ENCODE measurements around the gene ABCC6.
"Not testable (repeated sequence)": the region's sequence is repeated elsewhere in the genome, so short reads cannot be mapped to it uniquely, and the experiment has no call there.

Gene ABCC6

DNA sequence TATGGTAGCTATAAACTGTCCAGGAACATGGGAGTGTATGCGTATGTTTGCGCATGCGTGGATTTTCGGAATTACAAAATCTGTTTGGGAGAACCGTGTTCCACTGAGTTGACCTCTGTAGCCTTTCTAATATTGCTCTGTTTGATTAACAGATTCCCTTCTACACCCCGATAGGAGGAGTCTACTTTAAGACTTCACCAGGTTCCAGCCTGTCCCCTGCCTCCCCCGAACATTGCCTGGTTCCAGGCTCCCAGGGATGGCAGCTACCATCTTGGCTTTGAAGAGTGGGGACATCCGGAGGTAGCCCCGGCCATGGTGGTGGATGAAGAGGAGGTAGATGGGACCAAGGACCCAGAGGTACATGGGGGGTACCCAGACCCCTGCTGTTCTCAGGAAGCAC, 1.9 kb downstream of the ABCC6 start:
- not testable (repeated sequence) for DNase-seq

DNA sequence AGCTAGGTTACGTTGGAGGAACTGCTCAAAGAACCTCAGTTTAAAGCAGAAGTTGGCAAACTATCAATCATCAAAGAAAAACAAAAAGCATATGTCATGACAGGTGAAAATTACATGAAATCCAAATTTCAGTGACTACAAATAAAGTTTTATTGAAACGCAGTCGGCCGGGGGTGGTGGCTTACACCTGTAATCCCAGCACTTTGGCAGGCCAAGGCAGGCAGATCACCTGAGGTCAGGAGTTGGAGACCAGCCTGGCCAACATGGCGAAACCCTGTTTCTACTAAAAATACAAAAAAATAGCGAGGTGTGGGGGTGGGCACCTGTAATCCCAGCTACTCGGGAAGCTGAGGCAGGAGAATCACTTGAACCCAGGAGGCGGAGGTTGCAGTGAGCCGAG, 2.8 kb downstream of the ABCC6 start:
- not testable (repeated sequence) for DNase-seq

DNA sequence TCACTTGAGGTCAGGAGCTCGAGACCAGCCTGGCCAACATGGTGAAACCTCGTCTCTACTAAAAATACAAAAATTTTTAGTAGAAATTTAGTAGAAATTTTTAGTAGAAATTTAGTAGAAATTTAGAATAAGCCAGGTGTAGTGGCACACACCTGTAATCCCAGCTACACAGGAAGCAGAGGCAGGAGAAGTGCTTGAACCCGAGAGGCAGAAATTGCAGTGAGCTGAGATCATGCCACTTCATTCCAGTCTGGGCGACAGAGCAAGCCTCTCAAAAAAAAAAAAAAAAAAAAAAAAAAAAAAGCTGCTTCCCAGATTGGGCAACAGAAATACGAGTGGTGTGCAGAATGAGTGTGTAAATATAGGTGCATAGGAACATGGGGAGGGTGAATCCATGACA, 4.5 kb downstream of the ABCC6 start:
- DNase-seq = not testable (repeated sequence)

DNA sequence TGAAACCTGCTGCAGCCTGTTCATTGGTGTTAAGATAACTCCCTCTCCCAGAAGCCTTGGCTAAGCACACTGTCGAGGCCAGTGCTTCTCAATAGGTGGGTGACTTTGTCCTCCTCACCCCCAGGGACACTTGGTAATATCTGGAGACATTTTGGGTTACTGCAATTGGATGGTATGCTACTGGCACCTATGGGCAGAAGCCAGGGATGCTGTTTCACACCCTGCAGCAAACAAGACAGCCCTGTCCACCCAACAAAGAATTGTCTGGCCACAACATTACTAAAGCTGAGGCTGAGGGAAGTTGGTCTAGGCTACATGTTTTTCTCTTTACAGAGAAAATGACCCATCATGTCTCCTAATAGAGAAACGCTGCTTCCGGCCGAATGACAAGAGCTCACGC, 4.9 kb downstream of the ABCC6 start:
- DNase-seq = not testable (repeated sequence)

DNA sequence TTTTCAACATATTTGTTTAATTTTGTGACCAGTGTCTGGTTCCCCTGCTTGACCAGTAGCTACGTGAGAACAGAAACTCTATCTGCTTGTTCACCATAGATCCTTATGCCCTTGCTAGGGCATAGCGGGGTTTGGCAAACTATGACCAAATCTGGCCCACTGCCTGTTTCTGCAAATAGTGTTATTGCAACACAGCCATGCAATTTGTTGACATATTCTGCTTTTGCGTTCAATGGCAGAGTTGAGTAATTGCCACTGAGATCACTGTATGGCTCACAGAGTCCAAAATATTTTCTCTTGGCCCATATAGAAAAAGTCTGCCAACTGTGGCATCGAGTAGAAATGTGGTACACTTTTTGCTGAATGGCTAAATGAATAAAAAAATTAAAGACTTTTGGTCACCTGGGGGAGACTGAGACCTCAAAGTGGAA, 9.4 kb downstream of the ABCC6 start:
- DNase-seq = not testable (repeated sequence)

DNA sequence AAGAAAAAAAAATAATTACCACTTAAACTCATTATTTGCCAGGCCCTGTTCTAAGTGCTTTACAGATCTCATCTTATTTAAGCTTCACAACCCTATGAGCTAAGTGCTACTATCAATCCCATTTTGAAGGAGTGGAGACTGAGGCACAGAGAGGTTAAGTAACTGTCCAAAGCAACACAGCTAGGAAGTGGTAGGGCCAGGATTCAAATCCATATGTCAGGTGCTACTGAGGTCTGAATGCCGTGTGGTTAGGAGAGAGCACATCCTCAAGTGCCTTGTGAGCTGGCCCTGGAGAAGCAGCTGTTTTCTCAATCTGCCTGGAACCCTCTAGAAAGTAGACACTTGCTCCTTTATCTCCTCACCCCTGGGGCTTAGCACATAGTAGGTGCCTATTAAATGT, 11.9 kb downstream of the ABCC6 start:
- not testable (repeated sequence) for DNase-seq

DNA sequence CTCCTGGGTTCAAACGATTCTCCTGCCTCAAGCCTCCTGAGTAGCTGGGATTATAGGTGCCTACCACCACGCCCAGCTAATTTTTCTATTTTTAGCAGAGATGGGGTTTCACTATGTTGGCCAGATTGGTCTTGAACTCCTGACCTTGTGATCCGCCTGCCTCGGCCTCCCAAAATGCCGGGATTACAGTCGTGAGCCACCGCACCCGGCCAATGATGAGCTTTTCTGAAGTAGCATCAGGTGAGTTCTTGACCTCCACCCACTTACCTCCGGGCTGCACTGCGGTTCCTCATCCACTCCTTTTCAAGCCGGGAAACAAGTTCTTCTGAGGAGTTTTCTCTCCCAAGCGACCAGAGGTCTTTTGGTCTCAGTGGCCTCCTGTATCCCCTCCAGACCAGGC, 14.8 kb downstream of the ABCC6 start:
- DNase-seq = not testable (repeated sequence)

DNA sequence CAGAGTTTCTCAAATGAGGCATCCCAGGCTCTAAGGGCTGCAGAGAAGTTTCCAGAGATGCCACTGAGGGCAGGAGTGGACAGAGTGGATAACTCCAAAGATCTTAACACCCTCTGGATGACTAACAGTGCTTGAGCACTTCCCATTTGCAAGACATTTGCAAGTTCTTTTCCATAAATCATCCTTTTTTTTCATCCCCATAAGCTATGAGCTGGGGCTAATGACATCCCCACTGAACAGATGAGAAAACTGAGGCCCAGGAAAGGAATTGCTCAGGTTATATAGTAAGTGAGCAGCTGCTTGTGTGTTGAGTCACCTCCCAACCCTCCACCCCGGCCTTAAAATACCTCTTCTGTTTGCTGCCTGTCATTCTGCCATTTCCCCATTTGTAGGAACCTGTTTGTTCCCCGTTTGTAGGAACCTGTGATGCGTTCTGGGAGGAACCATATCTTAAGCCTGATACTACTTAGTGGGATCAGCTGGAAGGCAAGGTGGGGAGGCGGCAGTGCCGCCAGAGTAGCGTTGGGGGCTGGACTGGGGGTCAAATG, 15.4 kb downstream of the ABCC6 start:
- not testable (repeated sequence) for DNase-seq

DNA sequence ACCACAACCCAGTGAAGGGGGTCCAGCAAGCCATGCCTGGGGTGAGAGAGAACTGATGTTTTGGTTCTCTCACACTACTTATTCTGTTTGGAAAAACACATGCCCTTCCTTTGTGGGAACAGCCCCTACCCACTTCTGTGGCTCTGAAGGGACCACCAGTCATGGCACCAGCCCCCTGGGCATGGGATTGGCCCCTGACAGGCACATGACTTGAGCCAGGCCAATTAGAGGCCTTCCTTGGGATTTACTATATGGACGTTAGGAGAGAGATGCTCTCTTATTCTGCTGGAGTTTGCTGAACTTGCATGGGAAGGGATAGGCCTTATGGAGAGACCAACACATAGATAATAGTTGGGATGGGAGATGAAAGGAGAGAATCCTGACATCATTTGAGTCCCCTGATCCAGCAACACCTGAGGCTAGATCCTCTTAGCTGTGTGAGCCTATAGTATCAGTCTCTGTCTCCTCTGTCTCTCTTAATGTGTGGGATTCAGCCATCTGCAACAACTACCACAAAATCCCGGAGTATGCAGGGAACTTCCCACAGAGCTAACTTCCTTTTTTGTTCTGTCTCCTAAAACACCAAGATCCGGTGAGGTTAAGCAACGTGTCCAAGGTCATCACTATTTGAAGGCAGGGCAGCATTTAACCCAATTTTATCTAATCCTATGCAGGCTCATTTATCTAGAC, 16.1 kb downstream of the ABCC6 start:
- not testable (repeated sequence) for DNase-seq

DNA sequence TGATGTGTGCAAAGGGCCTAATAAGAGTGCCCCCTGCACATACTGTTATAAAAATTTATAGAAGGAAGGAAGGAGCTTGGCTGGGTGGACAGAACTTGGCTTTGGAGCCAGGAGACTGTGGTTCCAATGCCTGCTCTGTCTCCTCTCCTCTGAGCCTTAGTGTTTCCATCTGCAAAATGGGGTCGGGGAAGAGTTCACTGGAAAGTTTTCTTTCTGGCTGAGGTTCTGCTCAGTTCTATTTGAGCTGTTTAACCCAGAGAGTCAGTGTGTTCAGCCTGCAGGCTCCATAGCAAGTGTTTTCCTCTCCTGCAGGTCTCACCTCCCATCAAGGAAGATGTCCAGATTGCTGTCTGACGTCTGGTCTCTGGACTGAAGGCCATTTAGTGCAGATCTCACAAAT, 17.4 kb downstream of the ABCC6 start:
- not testable (repeated sequence) for DNase-seq

DNA sequence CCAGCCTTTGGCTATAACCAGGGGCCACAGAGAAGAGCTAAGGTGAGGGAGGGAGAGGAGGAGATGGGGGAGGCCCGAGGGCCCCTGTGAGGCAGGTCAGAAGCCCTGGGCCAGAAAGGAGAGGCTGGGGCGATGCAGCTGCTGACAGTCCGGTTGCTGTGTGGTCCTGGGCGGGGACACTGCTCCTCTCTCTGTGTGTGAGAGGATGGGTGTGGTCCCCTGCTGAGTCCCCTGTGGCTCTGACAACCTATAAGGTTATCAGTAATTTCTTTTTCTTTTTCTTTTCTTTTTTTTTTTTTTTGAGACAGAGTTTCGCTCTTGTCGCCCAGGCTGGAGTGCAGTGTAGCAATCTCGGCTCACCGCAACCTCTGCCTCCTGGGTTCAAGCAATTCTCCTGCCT, 18.7 kb downstream of the ABCC6 start:
- not testable (repeated sequence) for DNase-seq

DNA sequence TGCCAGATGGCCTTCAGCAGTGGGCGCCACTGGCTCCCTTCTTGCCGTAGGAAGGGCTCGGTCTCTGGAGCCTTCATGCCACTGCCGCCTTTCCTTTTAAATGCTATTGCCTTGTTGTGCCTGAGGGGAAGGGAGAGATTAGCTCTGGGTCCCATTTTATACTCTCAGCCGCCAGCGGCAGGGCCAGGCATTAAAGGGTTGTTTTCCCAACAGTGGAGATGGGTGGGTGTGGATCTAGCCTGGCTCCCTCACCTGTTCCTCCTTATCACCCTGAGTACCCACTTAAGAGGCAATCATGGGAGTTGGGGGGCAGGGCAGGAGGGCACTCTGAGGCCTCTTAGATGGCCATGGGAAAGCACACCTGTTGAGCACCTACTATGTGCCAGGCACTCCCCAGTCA, 19.8 kb downstream of the ABCC6 start:
- not testable (repeated sequence) for DNase-seq

DNA sequence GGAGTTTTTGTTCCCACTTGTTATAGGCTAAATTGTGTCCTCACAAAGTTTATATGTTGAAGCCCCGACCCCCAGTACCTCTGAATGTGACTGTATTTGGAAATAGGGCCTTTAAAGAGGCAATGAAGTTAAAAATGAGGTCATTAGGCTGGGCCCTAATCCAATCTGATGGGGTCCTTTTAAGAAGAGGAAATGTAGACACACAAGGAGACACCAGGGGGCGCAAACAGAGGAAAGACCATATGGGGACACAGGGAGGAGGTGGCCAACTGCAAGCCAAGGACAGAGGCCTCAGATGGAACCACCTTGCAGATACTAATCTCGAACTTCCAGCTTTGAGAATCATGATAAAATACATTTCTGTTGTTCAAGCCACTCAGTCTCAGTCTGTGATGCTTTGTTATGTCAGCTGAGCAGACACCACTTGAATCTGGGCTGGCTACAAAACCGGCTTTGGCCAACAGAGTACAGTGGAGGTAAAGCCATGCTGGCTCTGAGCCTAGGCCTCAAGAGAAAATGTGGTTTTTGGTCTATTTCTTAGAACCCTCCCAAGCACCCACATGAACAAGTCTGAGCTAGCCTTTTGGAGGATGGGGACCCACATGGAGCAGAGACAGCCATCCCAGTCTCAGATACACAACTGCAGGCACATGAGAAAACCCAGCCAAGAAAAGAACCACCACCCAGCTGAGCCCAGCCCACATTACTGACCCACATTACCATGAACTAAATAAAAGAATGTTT, 20.7 kb downstream of the ABCC6 start:
- not testable (repeated sequence) for DNase-seq

DNA sequence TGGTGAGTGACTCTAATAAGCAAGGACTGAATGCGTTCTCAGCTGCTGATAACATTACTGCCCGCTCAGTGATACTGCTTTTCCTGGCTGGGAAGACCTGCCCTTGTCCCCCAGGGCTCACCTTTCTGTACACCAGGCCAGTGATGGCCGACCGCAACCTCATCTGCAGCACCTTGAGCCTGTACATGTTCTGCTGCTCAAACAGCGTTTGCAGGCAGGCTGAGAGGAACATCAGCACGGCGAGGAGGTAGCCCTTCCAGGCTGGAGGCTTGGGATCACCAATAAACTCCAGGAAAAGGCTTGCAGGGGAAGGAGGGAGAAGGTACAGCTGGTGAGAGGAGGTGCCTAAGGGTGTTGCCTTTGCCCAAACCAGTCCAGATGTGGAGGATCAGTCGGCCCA, 21.4 kb downstream of the ABCC6 start:
- DNase-seq = not testable (repeated sequence)

DNA sequence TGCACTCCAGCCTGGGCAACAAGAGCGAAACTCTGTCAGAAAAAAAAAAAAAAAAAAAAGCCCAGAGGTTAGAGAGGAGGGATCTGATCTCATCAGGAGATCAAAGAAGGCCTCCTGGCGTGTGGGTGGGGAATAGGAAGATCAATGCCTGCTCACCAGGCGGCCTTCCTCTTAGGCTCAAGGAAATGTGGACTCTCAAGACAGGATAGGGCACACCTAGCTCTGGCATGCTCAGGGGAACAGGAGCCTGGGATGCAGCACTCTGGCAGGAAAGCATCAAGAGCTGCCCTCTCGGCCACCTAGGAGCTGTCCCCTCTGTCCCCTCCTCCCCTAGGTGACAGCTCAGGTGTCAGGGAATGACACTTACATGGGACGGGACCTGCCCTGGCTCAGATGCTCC, 22.9 kb downstream of the ABCC6 start:
- not testable (repeated sequence) for DNase-seq

DNA sequence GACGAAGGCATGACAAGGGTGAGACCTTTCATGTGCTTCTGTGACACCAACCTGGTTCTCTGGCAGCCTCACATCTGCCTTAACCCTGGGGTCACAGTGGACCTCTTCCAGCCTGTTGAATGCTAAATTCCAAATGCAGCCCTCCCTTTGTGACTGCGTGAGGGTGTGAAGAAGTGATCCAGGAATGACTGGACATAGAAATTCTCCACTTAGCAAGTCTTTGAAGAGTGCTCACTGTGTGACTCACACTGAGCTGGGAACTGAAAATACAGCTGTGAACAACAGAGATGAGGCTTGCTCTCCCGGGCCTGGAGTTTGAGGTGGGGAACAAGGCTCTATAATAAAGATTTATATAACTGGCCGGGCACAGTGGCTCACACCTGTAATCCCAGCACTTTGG, 23.9 kb downstream of the ABCC6 start:
- DNase-seq = not testable (repeated sequence)

DNA sequence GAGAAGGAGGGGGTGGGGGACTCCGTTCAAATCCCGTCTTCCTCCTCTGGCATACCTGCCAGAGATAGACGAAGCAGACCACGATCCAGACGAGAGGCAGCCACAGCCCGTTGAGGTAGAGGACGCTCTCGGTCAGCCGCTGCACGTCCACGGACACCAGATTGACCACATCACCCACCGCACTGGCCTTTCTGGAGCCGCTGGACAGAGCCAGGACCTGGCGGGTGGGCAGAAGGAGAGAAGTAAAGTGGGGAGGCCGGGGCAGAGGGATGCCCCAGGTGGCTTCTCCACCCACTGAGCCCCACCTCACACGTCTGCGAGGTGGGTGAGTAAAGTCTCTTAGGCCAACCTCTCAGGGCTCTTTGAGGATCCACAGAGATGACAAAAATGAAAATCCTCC, 25.3 kb downstream of the ABCC6 start:
- DNase-seq = no peak

DNA sequence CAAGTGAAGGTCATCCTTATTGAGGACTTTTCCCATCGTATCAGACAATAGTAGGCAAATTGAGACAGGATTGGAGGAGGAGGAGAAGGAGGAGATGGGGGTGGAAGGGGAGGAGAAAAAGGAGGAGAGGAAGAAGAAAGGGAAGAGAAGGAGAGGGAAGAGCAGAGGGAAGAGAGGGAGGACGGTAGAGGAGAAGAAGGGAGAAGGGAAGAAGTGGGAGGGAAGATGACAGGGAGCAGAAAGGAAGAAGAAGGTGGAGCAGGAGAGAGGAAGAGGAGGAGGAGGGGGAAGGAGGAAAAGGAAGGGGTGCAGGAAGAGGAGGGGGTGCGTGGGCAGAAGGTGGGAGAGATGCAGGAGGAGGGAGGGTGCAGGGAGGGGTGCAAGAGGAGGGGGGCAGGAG, 26.0 kb downstream of the ABCC6 start:
- DNase-seq = no peak

DNA sequence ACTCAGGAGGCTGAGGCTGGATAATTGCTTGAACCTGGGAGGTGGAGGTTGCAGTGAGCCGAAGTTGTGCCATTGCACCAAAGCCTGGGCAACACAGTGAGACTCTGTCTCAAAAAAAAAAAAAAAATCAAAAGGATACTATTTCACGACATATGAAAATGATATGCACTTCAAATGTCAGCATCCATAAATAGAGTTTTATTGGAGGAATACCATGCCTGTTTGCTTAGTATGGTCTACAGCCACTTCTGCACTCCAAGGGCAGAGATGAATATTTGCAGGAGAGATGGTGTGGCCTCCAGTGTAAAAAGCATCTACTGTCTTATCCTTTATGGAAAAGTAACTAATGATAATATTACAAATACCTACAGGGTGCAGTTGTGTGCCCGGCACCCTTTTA, 27.2 kb downstream of the ABCC6 start:
- no peak for DNase-seq

DNA sequence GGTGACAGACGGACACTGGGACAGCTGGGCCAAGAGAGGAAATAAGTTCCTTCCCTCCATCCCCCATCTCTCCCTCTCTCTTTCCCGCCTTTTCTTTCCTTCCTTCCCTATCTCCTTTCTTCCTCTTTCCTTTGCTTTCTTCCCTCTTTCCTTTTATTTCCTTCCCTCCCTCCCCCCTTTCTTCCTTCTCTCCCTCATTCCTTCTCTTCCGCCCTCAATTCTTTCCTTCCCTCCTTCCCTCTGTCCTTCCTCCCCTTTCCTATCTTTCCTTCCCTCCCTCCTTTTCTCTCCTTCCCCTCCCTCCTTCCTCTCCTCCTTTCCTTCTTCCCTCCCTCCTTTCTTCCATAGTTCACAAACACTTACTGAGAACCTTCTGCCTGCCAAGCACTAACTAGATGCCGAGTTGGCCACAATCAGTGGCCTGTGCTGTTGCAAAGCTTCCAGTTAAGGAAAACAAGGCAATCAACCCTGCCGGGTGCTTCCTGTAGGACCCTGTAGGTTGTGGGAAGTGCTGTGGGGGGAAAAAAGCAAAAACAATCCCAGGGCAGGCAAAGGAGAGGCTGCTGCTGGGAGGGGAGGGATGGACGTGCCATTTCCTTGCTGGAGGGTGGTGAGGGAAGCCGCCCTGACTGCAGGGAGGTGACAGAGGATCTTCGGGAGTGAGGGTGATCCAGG, 31.7 kb downstream of the ABCC6 start:
- DNase-seq = no peak

DNA sequence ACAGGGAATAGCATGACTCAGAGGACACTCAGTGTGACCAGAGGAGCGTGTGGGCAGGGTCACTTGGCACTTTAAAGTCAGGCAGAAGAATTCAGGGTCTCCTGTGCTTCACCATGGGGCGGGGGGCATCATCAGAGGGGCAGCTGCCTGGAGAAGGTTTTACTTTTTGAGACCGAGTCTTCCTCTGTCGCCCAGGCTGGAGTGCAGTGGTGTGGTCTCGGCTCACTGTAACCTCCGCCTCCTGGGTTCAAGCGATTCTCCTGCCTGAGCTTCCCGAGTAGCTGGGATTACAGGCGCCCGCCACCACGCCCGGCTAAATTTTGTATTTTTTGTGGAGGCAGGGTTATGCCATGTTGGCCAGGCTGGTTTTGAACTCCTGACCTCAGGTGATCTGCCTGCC, 32.3 kb downstream of the ABCC6 start:
- DNase-seq = not testable (repeated sequence)

DNA sequence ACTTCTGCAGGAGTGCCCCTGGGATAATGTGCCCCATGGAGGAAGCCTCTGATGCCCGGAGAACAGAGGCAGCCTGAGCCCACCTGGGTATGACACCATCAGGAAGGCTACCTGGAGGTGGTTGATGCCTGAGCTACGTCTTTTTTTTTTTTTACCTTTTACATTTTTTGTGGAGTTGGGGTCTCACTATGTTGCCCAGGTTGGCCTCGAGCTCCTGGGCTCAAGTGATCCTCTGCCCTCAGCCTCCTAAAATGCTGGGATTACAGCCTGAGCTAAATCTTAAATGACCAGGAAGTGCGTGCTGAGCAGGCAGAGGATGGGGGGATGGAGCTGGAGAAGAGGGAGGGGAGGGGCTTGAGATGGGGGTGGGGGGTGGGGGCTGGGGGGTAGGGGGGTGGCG, 32.7 kb downstream of the ABCC6 start:
- DNase-seq = no peak

DNA sequence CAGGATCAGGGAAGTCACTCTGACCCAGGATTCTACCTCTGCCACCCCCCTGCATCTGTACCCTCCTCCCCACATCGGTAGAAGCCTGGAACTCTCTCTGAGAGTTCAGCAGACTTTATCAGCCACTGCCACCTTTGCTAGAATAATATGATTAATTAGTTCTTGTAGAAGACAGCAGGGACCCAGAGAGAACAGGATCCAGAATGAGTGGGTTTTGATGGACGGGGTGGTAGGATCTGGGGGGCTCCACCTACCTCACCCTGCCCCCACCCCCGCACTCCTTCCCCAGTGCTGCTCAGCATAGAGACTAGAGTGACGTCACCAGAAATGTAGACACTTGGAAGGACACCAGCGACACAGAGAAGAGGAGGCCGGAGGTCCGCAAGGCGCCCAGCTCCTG, 33.5 kb downstream of the ABCC6 start:
- no peak for DNase-seq

DNA sequence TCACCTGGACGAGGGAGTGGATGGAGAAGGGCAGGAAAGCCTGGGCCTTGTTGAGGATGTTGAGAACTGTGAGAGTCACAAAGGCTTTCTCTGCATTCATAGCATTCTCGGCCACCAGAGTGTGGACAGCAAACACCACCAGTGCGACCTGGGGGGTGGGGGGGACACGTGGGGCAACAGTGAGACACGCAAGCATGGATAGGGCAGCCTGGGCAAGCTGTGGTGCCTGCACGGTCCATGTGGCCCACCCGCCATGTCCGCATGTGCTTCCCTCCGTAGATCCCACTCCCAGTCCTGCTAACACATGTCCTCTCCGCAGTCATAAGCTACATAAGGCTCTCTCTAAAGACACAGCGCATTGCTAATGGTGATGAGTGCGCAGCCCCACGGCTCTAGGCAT, 34.5 kb downstream of the ABCC6 start:
- no peak for DNase-seq

Measured in KG1 (cell line).